Fibroblast of lung (primary cell): ENCODE results near the gene SKP2.

Source experiments
- EZH2 ChIP-seq: IDR thresholded peaks from 2 replicates; pipeline ENCODE4 v1.5.1; 2012; ENCODE audit warnings: low read length, control low read depth, mild to moderate bottlenecking; ENCODE audit errors: missing control alignments
- TF ChIP-seq, protein P1 (sequence below), 2 donors: IDR thresholded peaks in 1 of 2; conservative IDR thresholded peaks in 1 of 2; 1 replicate in 1 of 2; 2 replicates in 1 of 2; pipeline ENCODE4 v1.5.1; 2011 to 2012; ENCODE audit warnings: low read length in 2 of 2, control low read depth in 1 of 2, inconsistent platforms in 1 of 2, low read depth in 1 of 2, mild to moderate bottlenecking in 1 of 2

DNA sequence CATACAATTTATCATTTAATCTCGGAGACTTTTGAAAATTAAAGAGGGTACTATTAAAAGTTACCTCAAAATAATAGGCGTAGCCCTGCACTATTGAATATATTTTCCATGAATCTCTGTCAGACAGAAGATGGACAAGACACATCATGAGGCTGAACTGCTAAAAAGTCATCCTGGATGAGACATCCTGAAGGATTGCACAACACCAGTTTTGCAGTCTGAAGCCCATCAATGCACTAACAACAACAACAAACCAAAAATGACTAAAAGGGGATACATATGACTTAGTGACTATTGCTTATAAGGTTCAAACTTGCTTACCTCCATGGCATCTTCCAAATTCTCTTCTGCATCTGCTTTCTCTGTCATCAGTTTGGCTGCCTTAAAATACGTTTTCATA, 15.9 kb upstream of the SKP2 start:
- TF ChIP-seq, protein P1, sequence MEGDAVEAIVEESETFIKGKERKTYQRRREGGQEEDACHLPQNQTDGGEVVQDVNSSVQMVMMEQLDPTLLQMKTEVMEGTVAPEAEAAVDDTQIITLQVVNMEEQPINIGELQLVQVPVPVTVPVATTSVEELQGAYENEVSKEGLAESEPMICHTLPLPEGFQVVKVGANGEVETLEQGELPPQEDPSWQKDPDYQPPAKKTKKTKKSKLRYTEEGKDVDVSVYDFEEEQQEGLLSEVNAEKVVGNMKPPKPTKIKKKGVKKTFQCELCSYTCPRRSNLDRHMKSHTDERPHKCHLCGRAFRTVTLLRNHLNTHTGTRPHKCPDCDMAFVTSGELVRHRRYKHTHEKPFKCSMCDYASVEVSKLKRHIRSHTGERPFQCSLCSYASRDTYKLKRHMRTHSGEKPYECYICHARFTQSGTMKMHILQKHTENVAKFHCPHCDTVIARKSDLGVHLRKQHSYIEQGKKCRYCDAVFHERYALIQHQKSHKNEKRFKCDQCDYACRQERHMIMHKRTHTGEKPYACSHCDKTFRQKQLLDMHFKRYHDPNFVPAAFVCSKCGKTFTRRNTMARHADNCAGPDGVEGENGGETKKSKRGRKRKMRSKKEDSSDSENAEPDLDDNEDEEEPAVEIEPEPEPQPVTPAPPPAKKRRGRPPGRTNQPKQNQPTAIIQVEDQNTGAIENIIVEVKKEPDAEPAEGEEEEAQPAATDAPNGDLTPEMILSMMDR (conservative IDR thresholded peaks at IDR 0.05 in 1 of 2, IDR thresholded peaks at IDR 0.05 in 1 of 2; ENCODE audit: low read depth in 1 of 2, low read length in 2 of 2) = no peak
- TF ChIP-seq EZH2 = no peak
